HL-60 (cell line): ENCODE measurements around the gene MYOM1.

Experiments used
- DNase-seq, 2 experiments: peaks; one replicate each; pipeline ENCODE4 v3.0.0-alpha.2; 2010 to 2020; ENCODE audit warnings: low read depth in 1 of 2, low spot score in 1 of 2
- H3K27ac ChIP-seq: fragments of 250-450 bp; sonication (Bioruptor Pico); replicated peaks from 2 replicates; pipeline ENCODE4 v1.5.1; 2020; ENCODE audit warnings: mild to moderate bottlenecking, moderate library complexity
- H3K27me3 ChIP-seq: fragments of 250-450 bp; sonication (Bioruptor Pico); 2 replicates; pipeline ENCODE4 v1.5.1; 2021; ENCODE audit warnings: mild to moderate bottlenecking, moderate library complexity; ENCODE audit not compliant: insufficient read depth, poor library complexity, severe bottlenecking
- H3K4me3 ChIP-seq: replicated peaks from 2 replicates; pipeline ENCODE4 v1.5.1; 2011; ENCODE audit warnings: mild to moderate bottlenecking, control low read depth, low read length; ENCODE audit not compliant: insufficient read depth
- GABPA ChIP-seq: IDR thresholded peaks from 2 replicates; pipeline ENCODE4 v1.6.1; 2012; ENCODE audit warnings: low read depth
- POLR2AphosphoS5 ChIP-seq: IDR thresholded peaks from 2 replicates; pipeline ENCODE4 v1.6.1; 2012; ENCODE audit warnings: low read depth
- SPI1 ChIP-seq: IDR thresholded peaks from 2 replicates; pipeline ENCODE4 v1.6.1; 2012; ENCODE audit warnings: low read depth, mild to moderate bottlenecking, borderline replicate concordance
- TF ChIP-seq, protein P1 (sequence below): IDR thresholded peaks from one replicate; pipeline ENCODE4 v1.5.1; 2011; ENCODE audit warnings: low read length, control low read depth, inconsistent platforms; ENCODE audit not compliant: insufficient read depth
- TF ChIP-seq, protein P2 (sequence below): IDR thresholded peaks from 2 replicates; pipeline ENCODE4 v1.6.1; 2012; ENCODE audit warnings: low read depth; ENCODE audit not compliant: insufficient replicate concordance

MYOM1 gene

DNA sequence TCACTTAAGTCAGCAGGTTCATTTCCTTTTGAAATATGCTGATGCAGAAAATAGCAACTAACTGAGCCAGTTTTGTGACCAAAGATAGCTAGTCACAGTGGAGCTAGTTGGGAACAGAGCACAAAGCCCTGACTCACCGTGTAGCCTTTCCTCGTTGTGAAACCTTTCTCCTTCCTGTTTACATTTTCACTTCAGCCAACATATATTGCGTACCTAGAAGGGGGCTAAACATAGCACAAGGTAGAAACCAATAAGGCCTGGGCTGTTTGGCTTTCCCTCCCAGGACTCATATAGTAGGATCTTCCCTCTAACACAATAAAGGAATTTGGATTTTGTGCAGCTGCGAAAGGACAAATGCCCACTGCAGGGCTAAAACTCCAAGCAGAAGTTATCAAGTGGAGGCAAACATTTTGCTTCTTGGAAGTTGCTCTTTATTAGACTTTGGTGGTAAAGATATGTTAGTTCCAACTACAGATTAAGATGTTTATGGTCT, 182.3 kb downstream of the MYOM1 start:
- Histone ChIP-seq H3K4me3 (no peak overlapping the region), H3K27me3 (no peaks in the 10 kb centered on the region), H3K27ac (peak overlapping the region; percentile 53)
- TF ChIP-seq GABPA = peak; percentile 63
- TF ChIP-seq, protein P1, sequence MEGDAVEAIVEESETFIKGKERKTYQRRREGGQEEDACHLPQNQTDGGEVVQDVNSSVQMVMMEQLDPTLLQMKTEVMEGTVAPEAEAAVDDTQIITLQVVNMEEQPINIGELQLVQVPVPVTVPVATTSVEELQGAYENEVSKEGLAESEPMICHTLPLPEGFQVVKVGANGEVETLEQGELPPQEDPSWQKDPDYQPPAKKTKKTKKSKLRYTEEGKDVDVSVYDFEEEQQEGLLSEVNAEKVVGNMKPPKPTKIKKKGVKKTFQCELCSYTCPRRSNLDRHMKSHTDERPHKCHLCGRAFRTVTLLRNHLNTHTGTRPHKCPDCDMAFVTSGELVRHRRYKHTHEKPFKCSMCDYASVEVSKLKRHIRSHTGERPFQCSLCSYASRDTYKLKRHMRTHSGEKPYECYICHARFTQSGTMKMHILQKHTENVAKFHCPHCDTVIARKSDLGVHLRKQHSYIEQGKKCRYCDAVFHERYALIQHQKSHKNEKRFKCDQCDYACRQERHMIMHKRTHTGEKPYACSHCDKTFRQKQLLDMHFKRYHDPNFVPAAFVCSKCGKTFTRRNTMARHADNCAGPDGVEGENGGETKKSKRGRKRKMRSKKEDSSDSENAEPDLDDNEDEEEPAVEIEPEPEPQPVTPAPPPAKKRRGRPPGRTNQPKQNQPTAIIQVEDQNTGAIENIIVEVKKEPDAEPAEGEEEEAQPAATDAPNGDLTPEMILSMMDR = no peak
- DNase-seq = peak; percentile 79 to 82

DNA sequence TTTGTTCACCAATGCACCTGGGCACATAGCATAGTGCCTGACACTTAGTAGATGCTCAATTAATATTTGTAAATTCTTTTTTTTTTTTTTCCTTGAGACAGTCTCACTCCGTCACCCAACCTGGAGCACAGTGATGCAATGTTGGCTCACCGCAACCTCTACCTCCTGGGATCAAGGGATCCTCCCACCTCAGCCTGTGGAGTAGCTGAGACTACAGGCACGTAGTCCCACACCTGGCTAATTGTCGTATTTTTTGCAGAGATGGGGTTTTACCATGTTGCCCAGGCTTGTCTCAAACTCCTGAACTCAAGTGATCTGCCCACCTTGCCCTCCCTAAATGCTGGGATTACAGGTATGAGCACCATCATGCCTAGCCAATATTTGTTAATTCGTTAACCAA, 183.7 kb downstream of the MYOM1 start:
- Histone ChIP-seq H3K4me3 (no peak overlapping the region), H3K27me3 (no peaks in the 10 kb centered on the region), H3K27ac (no peak overlapping the region)
- DNase-seq = no peak
- TF ChIP-seq SPI1 = no peak
- no peak for TF ChIP-seq POLR2AphosphoS5
- TF ChIP-seq, protein P2, sequence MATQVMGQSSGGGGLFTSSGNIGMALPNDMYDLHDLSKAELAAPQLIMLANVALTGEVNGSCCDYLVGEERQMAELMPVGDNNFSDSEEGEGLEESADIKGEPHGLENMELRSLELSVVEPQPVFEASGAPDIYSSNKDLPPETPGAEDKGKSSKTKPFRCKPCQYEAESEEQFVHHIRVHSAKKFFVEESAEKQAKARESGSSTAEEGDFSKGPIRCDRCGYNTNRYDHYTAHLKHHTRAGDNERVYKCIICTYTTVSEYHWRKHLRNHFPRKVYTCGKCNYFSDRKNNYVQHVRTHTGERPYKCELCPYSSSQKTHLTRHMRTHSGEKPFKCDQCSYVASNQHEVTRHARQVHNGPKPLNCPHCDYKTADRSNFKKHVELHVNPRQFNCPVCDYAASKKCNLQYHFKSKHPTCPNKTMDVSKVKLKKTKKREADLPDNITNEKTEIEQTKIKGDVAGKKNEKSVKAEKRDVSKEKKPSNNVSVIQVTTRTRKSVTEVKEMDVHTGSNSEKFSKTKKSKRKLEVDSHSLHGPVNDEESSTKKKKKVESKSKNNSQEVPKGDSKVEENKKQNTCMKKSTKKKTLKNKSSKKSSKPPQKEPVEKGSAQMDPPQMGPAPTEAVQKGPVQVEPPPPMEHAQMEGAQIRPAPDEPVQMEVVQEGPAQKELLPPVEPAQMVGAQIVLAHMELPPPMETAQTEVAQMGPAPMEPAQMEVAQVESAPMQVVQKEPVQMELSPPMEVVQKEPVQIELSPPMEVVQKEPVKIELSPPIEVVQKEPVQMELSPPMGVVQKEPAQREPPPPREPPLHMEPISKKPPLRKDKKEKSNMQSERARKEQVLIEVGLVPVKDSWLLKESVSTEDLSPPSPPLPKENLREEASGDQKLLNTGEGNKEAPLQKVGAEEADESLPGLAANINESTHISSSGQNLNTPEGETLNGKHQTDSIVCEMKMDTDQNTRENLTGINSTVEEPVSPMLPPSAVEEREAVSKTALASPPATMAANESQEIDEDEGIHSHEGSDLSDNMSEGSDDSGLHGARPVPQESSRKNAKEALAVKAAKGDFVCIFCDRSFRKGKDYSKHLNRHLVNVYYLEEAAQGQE = no peak
- TF ChIP-seq, protein P1 = no peak
- TF ChIP-seq GABPA = no peak

DNA sequence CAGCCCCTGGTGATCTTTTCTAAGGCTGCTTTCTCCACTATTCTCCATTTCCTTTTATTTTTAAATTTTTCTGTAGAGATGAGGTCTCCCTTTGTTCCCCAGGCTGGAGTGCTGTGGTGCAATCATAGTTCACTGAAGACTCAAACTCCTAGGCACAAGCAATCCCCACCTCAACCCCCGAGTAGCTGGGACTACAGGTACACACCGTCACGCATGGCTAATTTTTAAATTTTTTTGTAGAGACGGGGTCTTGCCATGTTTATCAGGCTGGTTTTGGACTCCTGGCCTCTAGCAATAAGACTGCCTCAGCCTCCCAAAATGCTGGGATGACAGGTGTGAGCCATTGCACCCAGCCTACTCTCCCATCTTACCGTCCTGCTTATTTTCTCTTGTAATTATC, 184.1 kb downstream of the MYOM1 start:
- no peak overlapping the region for H3K4me3 ChIP-seq
- no peak for DNase-seq
- no peak overlapping the region for H3K27ac ChIP-seq
- H3K27me3 ChIP-seq = no peaks in the 10 kb centered on the region
- TF ChIP-seq SPI1 (no peak), GABPA (no peak), POLR2AphosphoS5 (no peak)
- TF ChIP-seq, protein P2 = no peak
- TF ChIP-seq, protein P1 = no peak

DNA sequence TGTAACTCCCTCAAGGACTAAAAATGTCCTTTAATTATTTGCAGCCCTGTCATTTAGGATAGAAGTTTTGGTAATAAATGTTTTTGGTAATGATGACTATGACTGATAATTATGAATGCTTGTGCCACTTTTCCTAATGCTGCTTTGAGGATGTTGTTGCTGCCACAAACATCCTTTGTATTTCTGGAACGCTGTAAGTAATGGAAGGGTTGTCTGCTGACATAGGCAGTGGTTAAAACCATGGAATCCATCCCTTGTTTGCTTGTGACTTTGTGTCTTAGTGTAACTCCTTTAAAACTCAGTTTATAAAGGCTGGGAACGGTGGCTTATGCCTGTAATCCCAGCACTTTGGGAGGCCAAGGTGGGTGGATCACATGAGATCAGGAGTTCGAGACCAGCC, 187.0 kb downstream of the MYOM1 start:
- H3K4me3 ChIP-seq = no peak overlapping the region
- TF ChIP-seq SPI1 = no peak
- TF ChIP-seq GABPA = no peak
- no peak for TF ChIP-seq POLR2AphosphoS5
- TF ChIP-seq, protein P1 = no peak
- TF ChIP-seq, protein P2 = no peak
- DNase-seq = no peak
- H3K27ac ChIP-seq = no peak overlapping the region
- H3K27me3 ChIP-seq = no peaks in the 10 kb centered on the region
